NCI-H146 (cell line): ENCODE results near the gene SLC11A2.
A peak's percentile ranks its signal among the peaks of the same experiment; 100 is the strongest.

ENCODE experiments used
- DNase-seq: peaks from one replicate; lab custom pipeline; 2025; lab: John Stamatoyannopoulos, UW

SLC11A2 gene

GRCh38 chr12:51025836-51026638 lies at the start of gene SLC11A2:
Gene SLC11A2, minus strand, starts transcription at chr12:51026384. Its CDS starts 15,656 bp downstream, at chr12:51010728.
- peak; percentile 99 for DNase-seq

- no peak for DNase-seq
Measured at GRCh38 chr12:51075390-51075789, 49.2 kb upstream of the SLC11A2 start.

GRCh38 chr12:51071663-51072062 lies 45.5 kb upstream of the SLC11A2 start:
- DNase-seq: no peak

GRCh38 chr12:51070004-51070403 lies 43.8 kb upstream of the SLC11A2 start:
- DNase-seq: no peak

GRCh38 chr12:51067771-51068170 lies 41.6 kb upstream of the SLC11A2 start:
- DNase-seq: no peak

GRCh38 chr12:51067229-51067628 lies 41.0 kb upstream of the SLC11A2 start:
- no peak for DNase-seq

- DNase-seq: no peak
Measured at GRCh38 chr12:51065530-51065929, 39.3 kb upstream of the SLC11A2 start.

GRCh38 chr12:51062631-51063397 lies 36.6 kb upstream of the SLC11A2 start:
- DNase-seq: no peak

- DNase-seq: no peak
Measured at GRCh38 chr12:51059086-51059485, 32.9 kb upstream of the SLC11A2 start.

- no peak for DNase-seq
Measured at GRCh38 chr12:51056242-51056641, 30.1 kb upstream of the SLC11A2 start.

GRCh38 chr12:51055060-51055459 lies 28.9 kb upstream of the SLC11A2 start:
- no peak for DNase-seq

GRCh38 chr12:51051787-51052186 lies 25.6 kb upstream of the SLC11A2 start:
- DNase-seq: no peak

GRCh38 chr12:51049525-51049924 lies 23.3 kb upstream of the SLC11A2 start:
- DNase-seq: no peak

- no peak for DNase-seq
Measured at GRCh38 chr12:51048661-51049251, 22.6 kb upstream of the SLC11A2 start.

GRCh38 chr12:51047655-51048540 lies 21.7 kb upstream of the SLC11A2 start, which contains the start of gene LETMD1:
Gene LETMD1, plus strand, starts transcription at chr12:51048327. Its CDS starts 30 bp downstream, at chr12:51048357.
- peak; percentile 99 for DNase-seq

- DNase-seq: no peak
Measured at GRCh38 chr12:51036279-51036678, 10.1 kb upstream of the SLC11A2 start.

- no peak for DNase-seq
Measured at GRCh38 chr12:51033457-51034089, 7.4 kb upstream of the SLC11A2 start.

- DNase-seq: no peak
Measured at GRCh38 chr12:51033048-51033447, 6.9 kb upstream of the SLC11A2 start.

- no peak for DNase-seq
Measured at GRCh38 chr12:51028813-51029150, 2.6 kb upstream of the SLC11A2 start.

GRCh38 chr12:51028126-51028812 lies 2.1 kb upstream of the SLC11A2 start:
- peak; percentile 61 for DNase-seq

GRCh38 chr12:51027342-51027835 lies 1.2 kb upstream of the SLC11A2 start:
- no peak for DNase-seq
